Germinal center (tissue), 1 donor: Measurements from ENCODE around the gene RBM20.

ENCODE experiments used
- DNase-seq: peaks from one replicate; pipeline ENCODE4 v3.0.0; 2012; ENCODE audit warnings: mixed read lengths, low spot score

RBM20 gene

GRCh38 chr10:110871298-110872084 lies 227.4 kb downstream of the RBM20 start, which contains the start of gene PDCD4:
PDCD4 (plus strand) TSS chr10:110871928; CDS start chr10:110876028, 4,100 bp downstream.
- peak; percentile 88 for DNase-seq

- peak; percentile 44 for DNase-seq
These were observed 228.2 kb downstream of the RBM20 start for GRCh38 chr10:110872145-110872983.

- DNase-seq: no peak
These were observed 229.1 kb downstream of the RBM20 start for GRCh38 chr10:110872984-110873923.

GRCh38 chr10:110873951-110874350 lies 229.8 kb downstream of the RBM20 start:
- DNase-seq: no peak

- no peak for DNase-seq
These were observed 231.9 kb downstream of the RBM20 start for GRCh38 chr10:110876000-110876399.

GRCh38 chr10:110876788-110877187 lies 232.7 kb downstream of the RBM20 start:
- DNase-seq: no peak

- no peak for DNase-seq
These were observed 235.9 kb downstream of the RBM20 start for GRCh38 chr10:110880012-110880411.

GRCh38 chr10:110881247-110881646 lies 237.1 kb downstream of the RBM20 start:
- DNase-seq: no peak

GRCh38 chr10:110881905-110882304 lies 237.8 kb downstream of the RBM20 start:
- no peak for DNase-seq

GRCh38 chr10:110883924-110884323 lies 239.8 kb downstream of the RBM20 start:
- no peak for DNase-seq

- no peak for DNase-seq
These were observed 242.0 kb downstream of the RBM20 start for GRCh38 chr10:110885932-110886674.

- no peak for DNase-seq
These were observed 243.4 kb downstream of the RBM20 start for GRCh38 chr10:110887560-110887959.
